Stimulated activated naive CD8-positive, alpha-beta T cell treated with anti-CD3 and anti-CD28 coated beads, Interleukin-15, Interleukin-2, amounts not matched to agents 100 U/mL and 50 U/mL, for 24 hours (primary cell): ENCODE measurements around the gene RTN3.
"Not testable (repeated sequence)": the region's sequence is repeated elsewhere in the genome, so short reads cannot be mapped to it uniquely, and the experiment has no call there.

Source experiments
- ATAC-seq: fragments of 150-1000 bp; cut with Tn5 transposase; one replicate; pipeline ENCODE4 v1.10.0; 2021
- DNase-seq: peaks from one replicate; pipeline ENCODE4 v3.0.0; 2021

The RTN3 gene, protein sequence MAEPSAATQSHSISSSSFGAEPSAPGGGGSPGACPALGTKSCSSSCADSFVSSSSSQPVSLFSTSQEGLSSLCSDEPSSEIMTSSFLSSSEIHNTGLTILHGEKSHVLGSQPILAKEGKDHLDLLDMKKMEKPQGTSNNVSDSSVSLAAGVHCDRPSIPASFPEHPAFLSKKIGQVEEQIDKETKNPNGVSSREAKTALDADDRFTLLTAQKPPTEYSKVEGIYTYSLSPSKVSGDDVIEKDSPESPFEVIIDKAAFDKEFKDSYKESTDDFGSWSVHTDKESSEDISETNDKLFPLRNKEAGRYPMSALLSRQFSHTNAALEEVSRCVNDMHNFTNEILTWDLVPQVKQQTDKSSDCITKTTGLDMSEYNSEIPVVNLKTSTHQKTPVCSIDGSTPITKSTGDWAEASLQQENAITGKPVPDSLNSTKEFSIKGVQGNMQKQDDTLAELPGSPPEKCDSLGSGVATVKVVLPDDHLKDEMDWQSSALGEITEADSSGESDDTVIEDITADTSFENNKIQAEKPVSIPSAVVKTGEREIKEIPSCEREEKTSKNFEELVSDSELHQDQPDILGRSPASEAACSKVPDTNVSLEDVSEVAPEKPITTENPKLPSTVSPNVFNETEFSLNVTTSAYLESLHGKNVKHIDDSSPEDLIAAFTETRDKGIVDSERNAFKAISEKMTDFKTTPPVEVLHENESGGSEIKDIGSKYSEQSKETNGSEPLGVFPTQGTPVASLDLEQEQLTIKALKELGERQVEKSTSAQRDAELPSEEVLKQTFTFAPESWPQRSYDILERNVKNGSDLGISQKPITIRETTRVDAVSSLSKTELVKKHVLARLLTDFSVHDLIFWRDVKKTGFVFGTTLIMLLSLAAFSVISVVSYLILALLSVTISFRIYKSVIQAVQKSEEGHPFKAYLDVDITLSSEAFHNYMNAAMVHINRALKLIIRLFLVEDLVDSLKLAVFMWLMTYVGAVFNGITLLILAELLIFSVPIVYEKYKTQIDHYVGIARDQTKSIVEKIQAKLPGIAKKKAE

DNA sequence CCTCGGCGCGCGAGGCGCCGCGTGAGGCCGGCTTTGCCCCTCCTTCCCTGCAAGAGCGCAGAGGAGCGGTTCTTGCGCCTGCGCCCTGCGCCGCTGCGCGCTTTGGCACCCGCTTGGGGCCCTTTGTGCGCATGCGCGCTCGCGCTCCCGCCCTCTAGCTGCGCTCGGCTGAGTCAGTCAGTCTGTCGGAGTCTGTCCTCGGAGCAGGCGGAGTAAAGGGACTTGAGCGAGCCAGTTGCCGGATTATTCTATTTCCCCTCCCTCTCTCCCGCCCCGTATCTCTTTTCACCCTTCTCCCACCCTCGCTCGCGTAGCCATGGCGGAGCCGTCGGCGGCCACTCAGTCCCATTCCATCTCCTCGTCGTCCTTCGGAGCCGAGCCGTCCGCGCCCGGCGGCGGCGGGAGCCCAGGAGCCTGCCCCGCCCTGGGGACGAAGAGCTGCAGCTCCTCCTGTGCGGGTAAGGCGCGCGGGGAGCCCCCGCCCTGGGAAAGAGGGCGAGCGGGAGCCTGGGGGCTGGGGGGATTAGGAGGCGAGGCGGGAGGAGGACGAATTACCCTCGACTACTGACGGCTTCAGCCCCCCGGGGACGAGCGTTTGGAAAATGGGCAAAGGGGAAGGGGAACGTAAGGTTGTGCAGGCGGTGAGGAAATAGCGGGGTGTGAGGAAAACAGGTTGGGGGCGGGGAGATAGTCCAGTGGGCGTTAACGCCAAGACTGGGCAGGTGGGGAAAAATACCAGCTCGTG is at the start of gene RTN3:
TSS of gene RTN3 (plus strand) at position 180 of the 745 bp plus-strand sequence. CDS start at position 317, 137 bp downstream.
- ATAC-seq, result peak; percentile 95

DNA sequence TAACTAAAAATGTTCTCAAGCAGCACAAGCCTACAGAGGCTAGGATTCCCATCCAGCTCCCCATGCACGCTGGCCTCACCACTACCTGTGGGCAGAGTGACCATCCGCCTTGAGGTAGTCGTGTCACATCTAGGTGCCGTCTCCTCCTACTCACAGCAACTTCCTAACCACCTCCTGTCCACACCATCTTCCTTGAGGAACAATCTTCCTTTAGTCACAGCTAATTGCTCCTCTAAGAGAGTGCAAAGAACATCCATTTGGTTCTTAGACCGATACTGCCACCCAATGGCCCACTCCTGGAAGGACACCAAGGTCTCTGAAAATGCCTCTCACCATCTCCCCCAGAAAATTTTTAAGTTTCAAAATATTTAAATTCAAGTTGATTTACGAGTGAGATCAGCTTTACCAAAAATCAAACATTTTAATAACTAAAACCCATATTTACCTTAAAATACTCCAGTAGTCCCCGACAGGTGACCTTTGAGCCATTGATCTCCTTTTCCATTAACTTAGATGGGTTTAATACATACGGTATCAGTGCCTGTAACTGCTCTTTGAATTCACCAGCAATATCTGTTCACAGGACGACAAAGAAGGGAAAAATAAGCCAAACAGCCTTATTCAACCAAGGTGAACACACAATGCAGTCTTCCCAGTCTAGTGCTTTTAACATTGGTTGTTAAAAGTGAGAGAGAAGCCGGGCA is 45.4 kb upstream of the RTN3 start:
- DNase-seq (peak; percentile 69), ATAC-seq (no peak)

More for the DNA sequence above, at the start of gene RTN3:
- peak; percentile 99 for DNase-seq

DNA sequence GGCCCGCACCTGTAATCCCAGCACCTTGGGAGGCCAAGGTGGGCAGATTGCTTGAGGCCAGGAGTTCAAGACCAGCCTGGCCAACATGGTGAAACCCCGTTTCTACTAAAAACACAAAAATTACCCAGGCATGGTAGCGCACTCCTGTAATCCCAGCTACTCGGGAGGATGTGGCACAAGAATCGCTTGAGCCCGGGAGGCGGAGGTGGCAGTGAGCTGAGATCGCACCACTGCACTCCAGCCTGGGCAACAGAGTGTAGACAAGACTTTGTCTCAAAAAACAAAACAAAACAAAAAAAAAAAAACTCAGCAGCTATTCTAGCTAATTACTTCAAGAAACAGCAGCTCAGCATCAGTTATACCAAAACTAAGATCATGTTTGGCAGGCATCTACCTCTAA is 42.9 kb upstream of the RTN3 start:
- not testable (repeated sequence) for ATAC-seq, DNase-seq

DNA sequence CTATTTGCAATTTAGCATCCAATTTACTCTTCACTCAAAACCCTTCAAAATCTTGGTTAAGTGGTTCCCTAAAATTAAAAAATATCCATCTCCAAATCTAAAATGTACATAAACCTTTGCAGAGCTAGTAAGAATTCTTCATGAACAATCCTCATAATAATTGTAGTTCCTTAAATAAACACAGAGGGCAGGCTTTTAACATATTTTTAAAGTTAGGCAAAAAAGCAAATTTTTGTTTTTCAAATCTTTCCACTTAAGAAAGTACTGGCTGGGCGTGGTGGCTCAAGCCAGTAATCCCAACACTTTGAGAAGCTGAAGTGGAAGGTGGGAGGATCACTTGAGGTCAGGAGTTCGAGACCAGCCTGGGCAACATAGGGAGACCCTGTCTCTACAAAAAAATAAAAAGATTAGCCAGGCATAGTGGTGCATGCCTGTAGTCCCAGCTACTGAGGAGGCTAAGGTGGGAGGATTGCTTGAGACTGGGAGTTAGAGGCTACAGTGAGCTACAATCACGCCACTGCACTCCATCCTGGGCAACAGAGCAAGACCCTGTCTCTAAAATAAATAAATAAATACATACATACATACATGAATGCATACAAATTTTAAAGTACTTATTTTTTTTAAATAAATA is 42.0 kb upstream of the RTN3 start:
- ATAC-seq (no peak), DNase-seq (no peak)

DNA sequence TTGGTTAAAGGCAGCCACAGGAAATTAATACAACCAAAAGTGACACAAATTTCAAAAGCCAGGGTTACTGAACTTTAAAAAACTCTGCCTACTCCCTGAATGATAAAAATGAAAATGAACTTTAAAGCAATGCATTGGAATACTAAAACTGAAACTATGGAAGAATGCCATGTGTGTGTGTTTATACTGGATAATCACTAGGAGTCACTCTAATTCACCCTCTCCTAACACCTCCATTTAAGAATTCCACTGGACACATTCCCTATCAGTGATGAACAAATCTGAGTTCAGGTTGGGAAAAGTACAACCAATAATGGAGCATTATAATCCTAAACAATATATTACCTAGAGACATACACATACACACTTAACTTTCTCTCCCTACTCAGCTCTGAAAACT is 39.6 kb upstream of the RTN3 start:
- DNase-seq, result no peak

DNA sequence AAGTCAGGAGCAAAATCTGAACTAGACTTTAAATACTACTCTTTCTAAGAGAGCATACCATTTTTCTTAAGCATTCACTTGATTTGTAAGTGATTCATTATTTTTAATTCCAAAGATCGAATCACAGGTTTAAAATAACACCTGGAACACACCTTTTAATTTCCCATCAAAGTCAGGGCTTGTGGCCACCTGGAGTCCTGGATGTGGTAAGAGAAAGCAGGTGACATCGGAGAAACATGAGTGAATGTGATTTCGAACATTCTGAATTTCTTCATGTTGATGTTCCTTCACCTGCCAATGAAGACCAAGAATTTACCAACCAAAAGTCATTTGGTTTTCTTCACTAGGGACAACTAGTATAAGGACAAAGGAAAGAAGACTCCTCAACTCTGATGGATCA is 38.1 kb upstream of the RTN3 start:
- DNase-seq, result no peak
- no peak for ATAC-seq

More for the DNA sequence above, 39.6 kb upstream of the RTN3 start:
- no peak for ATAC-seq

DNA sequence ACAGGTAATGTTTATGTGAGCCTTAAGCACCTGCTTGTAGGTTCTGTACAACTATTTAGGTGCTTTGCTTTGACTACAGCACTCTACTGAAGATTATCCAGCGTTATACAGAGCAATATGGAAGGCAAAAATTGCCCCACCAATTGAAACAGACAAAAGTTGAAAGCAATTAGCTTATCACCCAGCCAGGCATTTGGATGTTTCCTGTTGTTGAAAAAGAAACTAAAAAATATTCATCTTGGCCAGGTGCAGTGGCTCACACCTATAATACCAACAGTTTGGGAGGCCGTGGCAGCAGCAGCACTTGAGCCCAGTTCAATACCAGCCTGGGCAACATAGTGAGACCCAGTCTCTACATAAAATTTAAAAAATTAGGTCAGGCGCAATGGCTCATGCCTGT is 28.6 kb upstream of the RTN3 start:
- no peak for DNase-seq
- no peak for ATAC-seq

DNA sequence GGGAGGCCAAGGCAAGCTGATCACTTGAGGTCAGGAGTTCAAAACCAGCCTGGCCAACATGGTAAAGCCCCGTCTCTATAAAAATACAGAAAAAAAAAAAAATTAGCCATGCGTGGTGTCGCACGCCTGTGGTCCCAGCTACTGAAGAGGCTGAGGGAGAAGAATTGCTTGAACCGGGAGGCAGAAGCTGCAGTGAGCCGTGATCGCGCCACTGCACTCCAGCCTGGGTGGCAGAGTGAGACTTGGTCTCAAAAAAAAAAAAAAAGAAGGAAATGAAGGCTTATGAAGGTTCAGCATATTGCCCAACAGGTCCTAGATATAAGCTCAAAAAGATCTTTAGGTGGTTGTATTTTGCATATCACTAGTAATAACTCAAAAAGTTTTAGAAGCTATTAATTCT is 20.3 kb upstream of the RTN3 start:
- ATAC-seq (no peak), DNase-seq (no peak)

DNA sequence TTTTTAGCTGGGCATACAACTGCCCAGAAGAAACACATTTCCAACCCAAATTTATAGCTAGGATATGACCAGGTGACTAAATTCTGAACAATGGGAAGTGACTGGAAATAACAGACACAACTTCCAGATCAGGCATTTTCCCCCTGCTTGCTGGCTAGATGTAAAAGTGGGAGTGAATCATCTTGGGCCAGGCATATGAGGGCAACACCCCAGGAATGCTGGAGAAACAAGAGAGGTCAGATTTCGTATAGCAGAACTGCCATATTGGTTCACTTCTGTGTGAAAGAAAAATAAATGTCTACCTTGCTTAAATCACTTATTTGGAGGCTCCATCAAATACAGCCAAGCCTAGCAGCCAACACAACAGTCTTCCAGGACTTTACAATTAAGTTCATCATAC is 17.5 kb upstream of the RTN3 start:
- DNase-seq (no peak), ATAC-seq (no peak)

DNA sequence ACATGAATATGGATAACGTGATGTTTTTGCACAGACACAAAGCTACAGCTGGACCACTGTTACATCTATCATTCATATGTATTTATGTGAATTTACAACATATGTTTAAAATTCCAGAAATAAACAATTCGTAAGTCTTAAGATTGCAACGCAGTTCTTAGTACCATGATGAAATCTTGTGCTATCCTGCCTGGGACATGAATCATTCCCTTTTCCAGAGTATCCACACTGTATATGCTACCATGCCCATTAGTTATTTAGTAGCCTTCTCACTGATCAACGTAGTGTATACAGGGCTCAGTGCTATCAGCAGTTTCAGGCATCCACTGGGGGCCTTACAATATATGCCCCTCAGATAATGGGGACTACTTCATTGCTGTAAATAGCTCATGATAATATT is 14.4 kb upstream of the RTN3 start:
- no peak for ATAC-seq
- no peak for DNase-seq

DNA sequence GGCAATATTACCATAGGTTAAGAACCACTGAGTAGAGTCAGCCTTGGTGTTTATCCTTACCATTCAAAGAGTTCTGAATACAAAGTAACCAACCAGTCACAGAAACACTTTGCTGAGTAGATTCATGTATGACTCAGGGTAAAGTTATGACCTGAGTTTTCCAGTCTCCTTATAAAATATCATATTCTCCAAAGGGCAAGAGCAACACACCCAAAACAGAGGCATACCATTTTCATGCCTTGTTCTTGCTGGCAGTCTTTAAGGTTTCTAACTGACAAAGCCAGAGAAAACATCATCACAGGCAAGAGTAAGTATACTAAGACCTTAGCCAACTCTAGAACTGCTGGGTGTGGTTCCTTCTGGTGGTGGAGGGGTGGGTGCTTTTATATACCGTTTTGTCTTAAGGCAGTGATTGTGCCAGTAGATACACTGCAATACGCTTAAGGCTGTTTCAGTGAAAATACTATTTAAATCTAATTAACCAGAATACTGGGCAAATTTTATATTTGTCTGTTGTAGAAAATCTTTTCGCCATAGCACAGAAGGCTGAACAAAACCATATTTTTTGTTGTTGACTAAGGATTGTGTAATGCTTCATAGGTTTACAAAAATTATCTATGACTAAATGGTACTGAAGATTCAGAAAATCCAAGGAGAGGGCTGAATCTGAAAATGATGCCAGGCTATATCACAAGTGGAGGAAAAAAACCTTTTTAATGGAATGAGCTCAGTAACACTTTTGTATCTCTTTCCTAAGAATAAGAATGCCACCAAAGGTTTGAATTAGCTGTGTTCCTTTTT is 13.1 kb upstream of the RTN3 start:
- ATAC-seq, result peak; percentile 70
- DNase-seq, result no peak

DNA sequence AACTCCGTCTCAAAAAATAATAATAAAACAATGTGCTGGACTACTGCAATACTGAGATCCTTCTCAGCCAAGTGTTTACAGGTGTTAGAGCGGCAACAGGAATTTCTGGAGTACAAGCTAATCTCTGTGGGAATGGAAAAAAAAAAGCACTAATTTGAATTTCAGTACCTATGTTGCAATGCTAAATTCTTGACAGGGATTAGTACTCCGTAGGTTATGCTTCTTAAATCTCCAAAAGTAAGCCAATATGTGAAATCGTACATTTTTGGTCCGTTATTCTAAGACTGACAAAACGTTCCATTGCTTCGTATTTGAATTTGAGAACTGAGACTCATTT is 11.2 kb upstream of the RTN3 start:
- DNase-seq, result no peak
- no peak for ATAC-seq

DNA sequence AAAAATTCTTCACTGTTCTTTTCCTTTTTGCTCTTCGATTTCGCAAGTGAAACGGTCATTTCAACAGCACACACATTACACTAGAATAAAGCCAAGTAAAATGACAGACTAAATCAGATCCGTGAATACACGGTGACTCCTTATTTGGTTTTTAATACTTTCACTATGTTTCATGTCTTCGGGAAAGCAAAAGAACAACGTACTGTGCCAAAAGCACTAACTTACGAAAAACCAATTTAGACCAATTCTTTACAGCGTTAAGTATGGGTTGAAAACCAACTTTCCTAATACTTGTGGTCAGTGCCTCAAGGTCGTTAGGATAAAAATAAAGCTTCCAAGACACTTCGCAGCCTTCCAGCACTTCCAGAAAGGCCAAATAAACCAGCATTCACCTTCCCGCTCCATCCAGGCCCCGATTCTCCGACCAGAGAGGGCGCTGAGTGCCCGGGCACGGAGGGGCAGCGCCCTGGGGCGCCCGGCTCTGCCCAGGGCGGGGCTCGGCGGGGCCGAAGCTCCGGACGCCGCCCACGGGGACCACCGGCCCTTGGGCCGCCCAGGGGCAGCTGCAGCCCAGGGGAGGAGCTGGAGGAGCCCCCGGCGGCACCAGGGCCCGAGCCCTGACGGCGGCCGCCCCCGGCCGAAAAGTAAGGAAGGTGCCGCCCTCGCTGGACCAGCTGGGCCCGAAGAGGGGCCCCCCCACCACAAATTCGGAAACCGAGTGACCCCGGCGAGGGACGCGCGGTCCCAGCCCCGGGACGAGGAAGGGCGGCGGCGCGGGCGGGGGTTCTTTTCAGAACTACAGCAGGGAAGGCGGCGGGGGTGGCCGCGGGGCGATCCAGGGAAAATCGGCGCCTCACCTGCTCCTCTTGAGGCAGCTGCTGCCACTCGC is 10.6 kb upstream of the RTN3 start:
- ATAC-seq (no peak), DNase-seq (peak; percentile 61)

DNA sequence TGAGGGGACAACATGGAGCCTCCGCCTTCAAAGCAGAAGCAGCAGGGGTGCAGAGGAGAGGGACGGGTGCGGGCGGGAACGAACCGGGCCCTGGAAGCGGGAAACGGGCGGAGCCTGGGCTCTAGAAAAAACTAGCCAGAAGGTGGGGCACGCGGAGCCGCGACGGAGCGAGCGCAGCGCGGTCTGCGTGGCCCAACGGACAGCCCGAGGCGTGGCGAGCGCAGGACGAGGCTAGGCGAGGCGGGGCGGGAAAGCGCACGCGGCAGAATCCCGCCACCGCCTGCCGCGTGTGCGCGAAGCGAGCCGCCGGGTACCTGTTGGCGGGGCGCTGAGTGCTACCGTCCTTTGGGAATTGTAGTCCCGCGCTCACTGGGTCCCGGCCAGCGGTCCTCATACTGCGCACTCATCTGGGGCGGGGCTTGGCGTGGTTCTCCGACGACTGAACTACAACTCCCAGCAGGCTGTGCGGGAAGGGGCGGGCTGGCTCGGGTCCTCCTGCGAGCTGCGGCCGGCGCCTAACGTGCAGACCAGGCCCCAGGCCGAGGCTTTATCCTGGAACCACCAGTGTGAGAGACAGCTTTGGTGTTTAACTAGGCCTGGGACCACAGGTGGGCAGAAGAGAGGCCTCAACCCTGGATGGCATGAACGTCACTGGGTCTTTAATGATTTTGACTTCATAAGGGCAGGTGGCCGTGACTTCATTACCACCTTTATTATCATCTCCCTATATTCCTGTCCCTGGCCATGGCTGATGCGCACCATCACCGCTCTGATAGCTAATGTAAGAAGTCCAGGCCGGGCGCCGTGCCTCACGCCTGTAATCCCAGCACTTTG is 9.8 kb upstream of the RTN3 start, which contains the start of gene ATL3:
TSS of gene ATL3 (minus strand) at position 55 of the 834 bp plus-strand sequence. CDS start at position 14, 41 bp downstream.
- ATAC-seq, result peak; percentile 89
- peak; percentile 93 for DNase-seq

DNA sequence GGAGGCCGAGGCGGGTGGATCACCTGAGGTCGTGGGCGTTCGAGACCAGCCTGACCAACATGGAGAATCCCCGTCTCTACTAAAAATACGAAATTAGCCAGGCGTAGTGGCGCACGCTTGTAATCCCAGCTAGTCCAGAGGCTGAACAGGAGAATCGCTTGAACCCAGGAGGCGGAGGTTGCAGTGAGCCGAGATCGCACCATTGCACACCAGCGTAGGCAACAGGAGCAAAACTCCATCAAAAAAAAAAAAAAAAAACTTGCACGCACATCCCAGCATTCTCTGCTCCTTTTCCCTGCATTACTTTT is 9.2 kb upstream of the RTN3 start:
- DNase-seq (no peak), ATAC-seq (no peak)

DNA sequence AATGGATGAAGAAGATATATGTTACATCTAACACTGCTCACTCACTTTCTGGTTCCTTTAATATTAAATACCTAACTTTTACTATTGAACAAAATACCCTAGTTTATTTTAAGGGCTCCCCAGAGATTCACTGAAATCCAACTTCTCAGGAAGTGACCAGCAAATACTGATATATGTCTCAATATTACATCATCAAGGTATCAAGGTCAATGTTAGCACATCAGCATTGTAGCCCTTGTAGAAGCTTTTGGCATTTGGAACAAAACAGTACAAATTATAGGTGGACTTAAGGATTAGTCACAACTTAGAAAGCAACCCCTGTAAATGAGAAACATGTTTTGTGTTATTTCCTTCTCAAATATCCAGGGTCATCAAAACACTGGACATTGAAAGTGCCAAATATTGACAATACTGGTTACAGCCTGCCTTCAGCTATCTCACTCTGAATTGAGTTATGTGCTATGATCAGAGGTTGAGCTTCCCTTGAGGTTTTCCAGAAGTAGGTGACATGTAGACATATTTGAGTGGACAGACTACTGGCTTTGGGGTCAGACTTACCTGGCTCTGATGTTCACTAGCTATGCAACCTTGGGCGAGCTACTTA is 8.3 kb upstream of the RTN3 start:
- DNase-seq, result no peak
- ATAC-seq, result no peak

DNA sequence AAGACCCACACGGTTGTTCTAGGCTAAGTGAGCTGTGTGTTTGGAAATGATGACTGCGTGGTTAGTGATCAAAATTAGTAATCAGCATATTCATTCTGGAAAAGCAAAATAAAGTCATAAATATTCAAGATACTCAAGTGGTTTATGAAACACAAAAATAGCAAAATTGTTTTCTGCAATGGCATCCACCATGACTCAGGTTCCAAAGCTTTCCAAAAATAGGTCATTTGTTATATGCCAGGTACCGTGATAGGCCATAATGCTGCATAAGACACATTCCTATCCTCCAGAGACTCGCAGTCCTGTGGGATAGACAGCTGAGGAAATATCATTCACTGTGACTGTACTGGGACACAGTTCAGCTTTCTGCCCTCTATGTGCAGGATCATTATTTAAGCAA is 7.7 kb upstream of the RTN3 start:
- DNase-seq (no peak), ATAC-seq (no peak)

DNA sequence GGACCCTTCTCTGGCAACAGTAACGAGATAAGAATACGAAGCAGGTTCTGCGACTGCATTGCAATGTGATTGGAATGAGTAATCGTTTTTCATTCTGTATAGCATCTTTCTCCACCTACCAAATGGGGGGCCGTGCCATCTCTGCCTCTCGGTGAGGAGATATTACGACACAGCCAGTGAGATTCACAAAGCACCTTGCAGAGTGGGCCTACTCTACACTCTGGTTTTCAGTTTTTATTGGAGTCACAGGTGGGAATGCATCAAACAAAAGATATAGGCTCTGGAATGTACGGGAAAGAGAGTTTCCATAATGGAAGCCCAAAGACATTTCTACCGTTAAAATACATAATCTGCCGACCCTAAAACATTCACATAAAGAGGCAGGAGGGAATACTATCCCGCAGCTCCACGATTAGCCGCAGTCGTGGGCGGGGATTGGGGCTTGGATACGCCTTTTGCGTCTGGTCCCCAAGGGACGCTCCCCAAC is 423 bp upstream of the RTN3 start:
- ATAC-seq (no peak), DNase-seq (peak; percentile 21)
